GM23248 (cell line): ENCODE results near the gene MCF2L.

Experiments used
- EZH2 ChIP-seq: fragments of 200-600 bp; sonication (generic); IDR thresholded peaks from 2 replicates; pipeline ENCODE4 v1.6.1; 2018; ENCODE audit warnings: antibody characterized with exemption, mild to moderate bottlenecking; ENCODE audit not compliant: insufficient read depth, poor library complexity, severe bottlenecking
- EZH2phosphoT487 ChIP-seq: fragments of 200-600 bp; sonication (generic); IDR thresholded peaks from 2 replicates; pipeline ENCODE4 v1.6.1; 2018; ENCODE audit warnings: antibody characterized with exemption, moderate library complexity, mild to moderate bottlenecking, low read depth; ENCODE audit not compliant: insufficient read depth

DNA sequence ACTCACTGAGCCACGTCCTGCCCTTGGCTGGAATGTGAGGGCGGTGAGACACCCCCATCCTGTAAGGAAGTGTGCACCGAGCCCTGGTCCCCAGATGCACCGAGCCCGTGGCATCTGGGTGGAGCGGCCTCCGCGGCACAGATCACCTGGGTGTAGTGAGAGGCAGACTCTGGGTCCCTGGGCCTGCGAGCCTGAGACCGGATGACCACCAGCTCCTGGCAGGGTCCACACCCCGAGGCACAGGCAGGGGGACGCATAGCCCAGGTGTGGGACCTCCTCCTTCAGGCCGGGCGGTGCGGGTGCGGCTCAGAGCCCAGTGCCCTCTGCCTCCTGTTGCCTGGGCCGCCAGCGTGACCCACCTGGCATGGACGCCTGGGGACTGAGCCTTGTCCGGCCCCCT, 12.4 kb downstream of the MCF2L start:
- TF ChIP-seq EZH2 (no peak), EZH2phosphoT487 (no peak)
